ENCODE results near the gene ASPSCR1.

GRCh38 chr17:82048571-82048971 is 71.1 kb downstream of the ASPSCR1 start:
- TF ChIP-seq, protein P1, sequence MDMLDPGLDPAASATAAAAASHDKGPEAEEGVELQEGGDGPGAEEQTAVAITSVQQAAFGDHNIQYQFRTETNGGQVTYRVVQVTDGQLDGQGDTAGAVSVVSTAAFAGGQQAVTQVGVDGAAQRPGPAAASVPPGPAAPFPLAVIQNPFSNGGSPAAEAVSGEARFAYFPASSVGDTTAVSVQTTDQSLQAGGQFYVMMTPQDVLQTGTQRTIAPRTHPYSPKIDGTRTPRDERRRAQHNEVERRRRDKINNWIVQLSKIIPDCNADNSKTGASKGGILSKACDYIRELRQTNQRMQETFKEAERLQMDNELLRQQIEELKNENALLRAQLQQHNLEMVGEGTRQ (IDR thresholded peaks at IDR 0.05; ENCODE audit: borderline replicate concordance, low read depth, low read length): no peak
- no peak for TF ChIP-seq TARDBP (IDR thresholded peaks at IDR 0.05; ENCODE audit: borderline replicate concordance)
- no peak for TF ChIP-seq RELB (IDR thresholded peaks at IDR 0.05; ENCODE audit: low read depth)
- TF ChIP-seq NRF1 (conservative IDR thresholded peaks at IDR 0.05; ENCODE audit: low read depth, low read length): no peak
- no peak for TF ChIP-seq EZH2 (IDR thresholded peaks at IDR 0.05; ENCODE audit: borderline replicate concordance, control insufficient read depth, low read depth, low read length)
- no peak for TF ChIP-seq YY1 (IDR thresholded peaks at IDR 0.05; ENCODE audit: low read depth, low read length)
- TF ChIP-seq IKZF1 (conservative IDR thresholded peaks at IDR 0.05): no peak
- no peak for TF ChIP-seq TCF12 (IDR thresholded peaks at IDR 0.05; ENCODE audit: low read depth, low read length)
- TF ChIP-seq, protein P2, sequence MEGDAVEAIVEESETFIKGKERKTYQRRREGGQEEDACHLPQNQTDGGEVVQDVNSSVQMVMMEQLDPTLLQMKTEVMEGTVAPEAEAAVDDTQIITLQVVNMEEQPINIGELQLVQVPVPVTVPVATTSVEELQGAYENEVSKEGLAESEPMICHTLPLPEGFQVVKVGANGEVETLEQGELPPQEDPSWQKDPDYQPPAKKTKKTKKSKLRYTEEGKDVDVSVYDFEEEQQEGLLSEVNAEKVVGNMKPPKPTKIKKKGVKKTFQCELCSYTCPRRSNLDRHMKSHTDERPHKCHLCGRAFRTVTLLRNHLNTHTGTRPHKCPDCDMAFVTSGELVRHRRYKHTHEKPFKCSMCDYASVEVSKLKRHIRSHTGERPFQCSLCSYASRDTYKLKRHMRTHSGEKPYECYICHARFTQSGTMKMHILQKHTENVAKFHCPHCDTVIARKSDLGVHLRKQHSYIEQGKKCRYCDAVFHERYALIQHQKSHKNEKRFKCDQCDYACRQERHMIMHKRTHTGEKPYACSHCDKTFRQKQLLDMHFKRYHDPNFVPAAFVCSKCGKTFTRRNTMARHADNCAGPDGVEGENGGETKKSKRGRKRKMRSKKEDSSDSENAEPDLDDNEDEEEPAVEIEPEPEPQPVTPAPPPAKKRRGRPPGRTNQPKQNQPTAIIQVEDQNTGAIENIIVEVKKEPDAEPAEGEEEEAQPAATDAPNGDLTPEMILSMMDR (IDR thresholded peaks at IDR 0.05 in 2 of 3, conservative IDR thresholded peaks at IDR 0.05 in 1 of 3; ENCODE audit: control insufficient read depth in 2 of 3, extremely low read depth in 1 of 3, insufficient read depth in 1 of 3, low read depth in 3 of 3, low read length in 3 of 3): no peak
- TF ChIP-seq POLR2A (IDR thresholded peaks at IDR 0.05; ENCODE audit: low read depth, low read length): no peak
- TF ChIP-seq CREM (IDR thresholded peaks at IDR 0.05; ENCODE audit: low read depth): no peak
- no peak for TF ChIP-seq ATF2 (IDR thresholded peaks at IDR 0.05; ENCODE audit: low read length)
